Thoracic aorta (tissue), 2 donors: ENCODE measurements around the gene BICDL1. TPM values are rescaled to one million over a fixed set of nuclear protein-coding genes. Genes with fewer than 3 reads are reported as not detected.

Experiments used
- ATAC-seq: fragments of 150-250 bp; one replicate; pipeline ENCODE4 v1.8.0; 2017; ENCODE audit warnings: low read depth; ENCODE audit not compliant: insufficient number of reproducible peaks, low FRiP score
- DNase-seq: peaks from one replicate; pipeline ENCODE4 v3.0.0-alpha.2; 2020; ENCODE audit warnings: low spot score
- H3K27ac ChIP-seq, 2 donors: fragments of 200-600 bp; sonication (generic); 1 replicate in 1 of 2; 2 replicates in 1 of 2; pipeline ENCODE4 v1.5.1; 2016; ENCODE audit warnings: mild to moderate bottlenecking in 2 of 2, moderate library complexity in 2 of 2
- H3K27me3 ChIP-seq: fragments of 200-600 bp; sonication (generic); replicated peaks from 2 replicates; pipeline ENCODE4 v1.6.0; 2016; ENCODE audit warnings: mild to moderate bottlenecking; ENCODE audit not compliant: insufficient read depth
- H3K36me3 ChIP-seq: fragments of 200-600 bp; sonication (generic); one replicate; pipeline ENCODE4 v1.5.1; 2016
- H3K4me1 ChIP-seq, 2 donors: fragments of 200-600 bp; sonication (generic); 1 replicate in 1 of 2; 2 replicates in 1 of 2; pipeline versions ENCODE4 v1.5.1 to v1.6.0; 2016; ENCODE audit warnings: low read depth in 2 of 2, mild to moderate bottlenecking in 1 of 2; ENCODE audit not compliant: control insufficient read depth in 1 of 2
- H3K4me3 ChIP-seq: fragments of 200-600 bp; sonication (generic); 2 replicates; pipeline ENCODE4 v1.5.1; 2016; ENCODE audit warnings: mild to moderate bottlenecking
- H3K9me3 ChIP-seq: fragments of 200-600 bp; sonication (generic); 2 replicates; pipeline ENCODE4 v1.5.1; 2016
- CTCF ChIP-seq: fragments of 200-600 bp; sonication (generic); IDR thresholded peaks from one replicate; pipeline ENCODE4 v1.5.1; 2019; ENCODE audit warnings: antibody characterized with exemption
- total RNA-seq, 2 donors: library from RNA; depleted of rRNA; stranded (reverse); fragments of >200 nt; gene quantifications; one replicate each; pipeline versions ENCODE4 v1.1.0 to v1.2.3, GENCODE V29; 2016

BICDL1 gene
- total RNA-seq, 2 donors from 2014 or later, result 0.68 to 4.4 TPM

GRCh38 chr12:120139958-120140357, 150.9 kb downstream of the BICDL1 start:
- no peak for ATAC-seq
- Histone ChIP-seq H3K4me3 (no peak overlapping the region), H3K27me3 (no peaks in the 10 kb centered on the region), H3K4me1 (no peaks in the 10 kb centered on the region), H3K9me3 (no peaks in the 10 kb centered on the region), H3K36me3 (peaks cover 89% of the 10 kb centered on the region), H3K27ac (no peak overlapping the region)
- TF ChIP-seq CTCF, result no peak
- DNase-seq, result no peak

GRCh38 chr12:120140603-120141002, 151.6 kb downstream of the BICDL1 start:
- ATAC-seq, result no peak
- no peak overlapping the region for H3K27ac ChIP-seq
- no peak for TF ChIP-seq CTCF
- H3K27me3 ChIP-seq, result no peaks in the 10 kb centered on the region
- no peak overlapping the region for H3K4me3 ChIP-seq
- H3K9me3 ChIP-seq, result no peaks in the 10 kb centered on the region
- H3K4me1 ChIP-seq, result no peaks in the 10 kb centered on the region
- peaks cover 89% of the 10 kb centered on the region for H3K36me3 ChIP-seq
- no peak for DNase-seq

- H3K27ac ChIP-seq, result no peak overlapping the region
- H3K9me3 ChIP-seq, result no peaks in the 10 kb centered on the region
- peaks cover 86% of the 10 kb centered on the region for H3K36me3 ChIP-seq
- H3K4me1 ChIP-seq, result no peaks in the 10 kb centered on the region
- H3K4me3 ChIP-seq, result no peak overlapping the region
- no peak for TF ChIP-seq CTCF
- ATAC-seq (no peak), DNase-seq (no peak)
- no peaks in the 10 kb centered on the region for H3K27me3 ChIP-seq
Measured at GRCh38 chr12:120141336-120141735, 152.3 kb downstream of the BICDL1 start.

- TF ChIP-seq CTCF, result no peak
- H3K9me3 ChIP-seq, result no peaks in the 10 kb centered on the region
- H3K4me1 ChIP-seq, result no peaks in the 10 kb centered on the region
- H3K36me3 ChIP-seq, result peaks cover 86% of the 10 kb centered on the region
- DNase-seq (no peak), ATAC-seq (no peak)
- no peaks in the 10 kb centered on the region for H3K27me3 ChIP-seq
- no peak overlapping the region for H3K4me3 ChIP-seq
- no peak overlapping the region for H3K27ac ChIP-seq
Measured at GRCh38 chr12:120142231-120142877, 153.3 kb downstream of the BICDL1 start.

Other genes starting within 250 kb of the BICDL1 start
- gene CIT, start 111.9 kb upstream of the BICDL1 start, total RNA-seq, result 1 to 10 TPM in 1 of 2 donors, under 1 TPM in 1; 0.95 to 2.3 TPM
- gene RAB35, start 127.5 kb downstream of the BICDL1 start, total RNA-seq, result 10 to 100 TPM; 23.2 to 30.3 TPM
- gene GCN1, start 205.5 kb downstream of the BICDL1 start, total RNA-seq, result 10 to 100 TPM; 56.8 to 91.5 TPM
- gene RPLP0, start 211.9 kb downstream of the BICDL1 start, total RNA-seq, result 1,000 to 10,000 TPM; 1,020 to 1,220 TPM